CD4-positive, alpha-beta T cell treated with Interleukin-4 for 4 hours (primary cell): Measurements from ENCODE around the gene LARP4B.
"Not testable (repeated sequence)": the region's sequence is repeated elsewhere in the genome, so short reads cannot be mapped to it uniquely, and the experiment has no call there.

ENCODE experiments used
- DNase-seq: peaks from one replicate; pipeline ENCODE4 v3.0.0-alpha.2; 2020

Gene LARP4B

DNA sequence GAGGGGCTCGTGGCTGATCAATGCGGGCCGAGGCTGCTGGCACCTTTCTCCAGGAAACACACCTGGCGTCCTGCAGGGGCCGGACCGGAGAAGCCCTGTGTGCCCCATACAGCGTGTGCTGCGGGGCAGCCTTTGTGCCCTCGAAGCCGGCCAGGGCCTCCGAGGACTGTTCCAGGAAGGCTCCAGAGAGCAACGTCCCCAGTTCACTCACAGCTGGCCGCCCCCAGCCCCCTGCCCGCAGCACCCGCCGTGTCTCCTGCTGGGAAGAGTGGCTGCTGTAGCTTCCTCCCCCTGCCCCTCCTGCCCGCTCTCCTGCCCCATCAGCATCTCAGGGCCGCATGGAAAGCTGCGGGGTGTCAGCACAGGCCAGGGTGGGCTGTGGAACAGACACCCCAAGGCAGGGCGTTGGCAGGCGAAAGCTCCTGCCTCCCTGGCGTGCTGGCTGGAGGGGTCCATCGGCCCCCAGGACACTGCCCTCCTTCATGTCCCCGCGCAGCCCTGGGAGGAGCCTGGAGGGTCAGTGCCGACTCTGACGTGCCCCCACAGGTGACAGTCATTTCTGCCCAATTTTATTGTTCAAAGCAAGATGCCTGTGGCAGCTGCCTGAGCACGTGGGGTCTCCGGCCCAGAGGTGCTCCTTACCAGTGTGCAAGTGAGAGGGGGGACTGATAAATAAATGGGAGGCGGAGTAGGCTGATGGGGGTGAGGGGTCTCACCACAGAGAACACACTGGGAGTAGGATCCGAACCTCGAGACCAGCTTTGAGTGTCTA, 146.2 kb downstream of the LARP4B start:
- no peak for DNase-seq

DNA sequence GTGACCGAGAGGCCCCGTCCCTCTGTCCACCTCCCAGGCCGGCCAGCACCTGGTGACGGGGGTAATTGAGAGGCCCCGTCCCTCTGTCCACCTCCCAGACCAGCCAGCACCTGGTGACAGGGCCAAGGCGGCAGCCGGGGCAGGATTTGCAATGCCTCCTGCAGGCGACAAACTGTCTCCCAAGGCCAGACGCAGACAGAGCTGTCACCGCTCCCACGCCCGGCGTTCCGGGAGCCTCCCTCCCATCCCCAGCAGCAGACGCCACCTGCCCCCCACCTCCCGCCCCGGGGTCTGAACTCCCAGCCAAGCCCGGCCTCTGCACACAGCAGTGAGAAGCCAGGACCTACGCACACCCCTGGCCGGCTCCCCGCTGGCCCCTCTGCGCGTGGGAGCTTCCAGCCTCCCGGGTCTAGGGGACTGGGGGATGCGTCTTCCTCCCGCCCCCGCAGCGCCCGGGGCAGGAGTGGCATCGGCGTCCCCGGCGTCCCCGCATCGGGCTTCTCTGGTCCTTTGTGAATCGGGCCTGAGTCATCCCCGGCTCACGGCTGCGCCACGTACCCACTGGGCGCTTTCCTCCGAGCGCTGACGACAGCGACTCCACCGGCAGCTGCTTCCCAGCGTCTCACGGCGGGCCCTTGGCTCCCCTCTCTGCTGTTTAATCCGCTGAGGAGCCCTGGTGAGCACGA, 147.0 kb downstream of the LARP4B start:
- no peak for DNase-seq

DNA sequence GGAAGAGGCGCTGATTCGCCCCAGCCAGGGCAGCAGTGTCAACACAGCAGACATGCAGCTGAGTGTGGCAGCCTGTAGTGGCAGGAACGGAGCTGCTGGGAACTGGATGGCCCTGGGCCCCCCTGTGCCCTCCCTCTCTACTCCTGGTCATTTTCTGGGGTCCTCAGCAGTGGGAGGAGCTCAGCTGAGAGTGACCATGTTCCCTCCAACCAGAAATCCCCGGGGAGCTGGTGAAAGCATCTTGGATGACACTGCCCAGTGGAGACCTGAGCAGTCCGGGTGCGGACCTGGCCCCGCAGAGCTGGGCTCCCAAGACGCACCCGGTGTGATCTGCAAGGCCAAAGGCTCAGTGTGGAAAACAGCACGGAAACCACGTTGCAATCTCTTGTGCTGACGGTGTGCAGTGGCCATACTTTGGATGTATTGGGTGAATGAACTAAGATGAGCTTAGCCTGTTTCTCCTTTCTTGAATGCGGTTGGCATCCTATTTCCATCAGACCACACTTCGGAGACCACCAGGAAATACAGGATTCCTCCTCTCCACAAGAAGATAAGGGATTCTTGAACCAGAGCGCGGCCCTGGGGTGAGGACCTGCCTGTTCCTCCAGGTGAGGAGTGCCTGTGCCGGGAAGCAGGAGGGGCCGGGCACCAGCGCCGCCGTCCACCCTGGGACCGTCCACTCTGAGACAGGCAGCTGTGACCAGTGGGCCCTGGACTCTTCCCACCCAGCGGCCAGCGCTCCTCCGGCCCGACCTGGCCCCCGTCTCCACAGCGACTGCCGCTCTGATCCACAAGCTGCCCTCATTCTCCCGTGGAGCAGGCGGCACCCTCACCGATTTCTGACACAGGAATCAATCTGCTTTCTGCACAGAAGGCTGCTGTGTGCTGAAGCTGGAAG, 148.5 kb downstream of the LARP4B start:
- no peak for DNase-seq

DNA sequence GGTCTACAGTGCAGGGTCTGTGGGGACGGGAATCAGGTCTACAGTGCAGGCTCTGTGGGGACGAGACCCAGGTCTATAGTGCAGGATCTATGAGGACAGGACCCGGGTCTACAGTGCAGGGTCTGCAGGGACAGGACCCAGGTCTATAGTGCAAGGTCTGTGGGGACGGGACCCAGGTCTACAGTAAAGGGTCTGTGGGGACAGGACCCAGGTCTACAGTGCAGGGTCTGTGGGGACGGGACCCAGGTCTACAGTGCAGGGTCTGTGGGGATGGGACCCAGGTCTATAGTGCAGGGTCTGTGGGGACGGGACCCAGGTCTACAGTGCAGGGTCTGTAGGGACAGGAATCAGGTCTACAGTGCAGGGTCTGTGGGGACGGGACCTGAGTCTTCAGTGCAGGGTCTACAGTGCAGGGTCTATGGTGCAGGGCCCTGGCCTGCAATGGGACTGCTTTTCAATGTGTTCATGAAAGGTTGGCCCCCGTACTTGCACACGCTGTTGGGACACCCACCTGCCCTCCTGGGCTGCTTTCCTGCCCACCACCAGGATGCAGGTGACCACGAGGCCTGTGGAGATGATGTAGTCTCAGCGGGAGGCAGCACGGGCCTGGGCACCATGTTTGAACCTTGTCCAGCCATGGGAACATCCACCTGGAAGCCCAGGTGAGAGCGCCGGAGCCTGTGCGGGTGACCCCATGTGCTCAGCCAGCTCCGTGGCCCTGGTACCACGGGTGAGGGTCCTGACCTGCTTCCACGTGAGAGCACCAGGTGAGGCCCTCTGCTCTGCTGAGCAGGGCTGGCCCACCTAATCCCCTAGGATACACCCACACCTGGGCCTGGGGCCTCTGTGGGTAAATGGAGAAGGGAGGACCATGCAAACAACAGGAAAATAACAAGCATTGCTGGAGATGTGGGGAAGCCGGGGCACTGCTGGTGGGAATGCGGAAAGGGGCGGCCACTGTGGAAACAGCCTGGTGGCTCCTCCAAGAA, 150.7 kb downstream of the LARP4B start:
- DNase-seq = no peak

DNA sequence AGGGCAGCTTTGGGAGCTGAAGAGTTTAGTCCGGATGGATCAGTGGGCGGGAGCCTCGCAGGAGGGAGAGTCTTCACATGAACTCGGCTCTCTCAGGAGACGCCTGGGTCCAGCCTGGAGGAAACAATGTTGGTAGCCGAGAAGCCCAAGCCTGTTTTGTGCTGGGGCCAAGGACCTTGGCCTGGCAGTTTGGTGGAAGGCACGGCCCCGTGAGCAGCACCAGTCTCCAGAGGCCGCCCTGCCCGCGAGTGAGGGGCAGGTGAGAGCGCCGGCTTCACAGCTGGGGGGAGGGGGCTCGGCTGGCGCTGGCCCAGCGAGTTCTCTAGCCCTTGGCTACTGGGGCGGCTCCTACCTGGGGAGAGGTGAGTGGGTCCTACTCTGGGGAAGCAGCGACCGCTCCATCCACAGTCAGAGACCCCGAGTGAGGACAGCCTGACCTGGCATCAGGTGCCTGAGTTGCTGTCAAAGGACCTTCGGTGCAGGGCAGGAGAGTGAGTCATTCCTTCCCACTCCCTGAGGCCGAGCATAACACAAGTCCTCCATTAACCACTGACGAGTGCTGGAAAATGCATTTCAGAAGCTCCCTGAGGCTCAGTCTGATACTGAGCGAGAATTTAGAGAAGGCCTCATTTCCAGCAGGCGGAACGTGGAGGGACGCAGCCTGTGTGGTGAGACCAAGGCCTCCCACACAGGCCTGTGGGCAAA, 152.7 kb downstream of the LARP4B start:
- no peak for DNase-seq

DNA sequence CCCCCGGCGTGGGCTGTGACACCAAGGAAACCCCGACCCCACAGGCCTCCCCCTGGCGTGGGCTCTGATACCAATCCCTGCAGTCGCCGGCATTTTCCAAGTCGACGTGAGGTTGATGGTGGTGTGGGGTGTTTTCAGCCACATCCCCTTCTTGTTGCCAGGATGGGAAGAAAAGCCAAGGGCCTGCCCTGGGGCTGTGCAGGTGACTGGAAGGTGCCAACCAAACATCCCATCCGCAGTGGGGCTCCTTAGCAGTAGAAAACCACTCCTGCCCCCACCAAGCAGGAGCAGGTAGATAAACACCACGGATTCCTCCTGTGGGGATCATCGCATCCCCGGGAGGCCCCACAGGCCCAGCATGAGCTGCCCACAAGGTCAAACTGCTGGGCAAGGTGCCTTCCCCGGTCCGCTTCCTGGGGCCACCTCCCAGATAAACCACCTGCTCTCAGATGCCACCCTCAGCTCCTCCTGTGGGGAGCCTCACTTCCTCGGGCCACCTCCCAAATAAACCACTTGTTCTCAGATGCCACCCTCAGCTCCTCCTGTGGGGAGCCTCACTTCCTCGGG, 153.5 kb downstream of the LARP4B start:
- no peak for DNase-seq

DNA sequence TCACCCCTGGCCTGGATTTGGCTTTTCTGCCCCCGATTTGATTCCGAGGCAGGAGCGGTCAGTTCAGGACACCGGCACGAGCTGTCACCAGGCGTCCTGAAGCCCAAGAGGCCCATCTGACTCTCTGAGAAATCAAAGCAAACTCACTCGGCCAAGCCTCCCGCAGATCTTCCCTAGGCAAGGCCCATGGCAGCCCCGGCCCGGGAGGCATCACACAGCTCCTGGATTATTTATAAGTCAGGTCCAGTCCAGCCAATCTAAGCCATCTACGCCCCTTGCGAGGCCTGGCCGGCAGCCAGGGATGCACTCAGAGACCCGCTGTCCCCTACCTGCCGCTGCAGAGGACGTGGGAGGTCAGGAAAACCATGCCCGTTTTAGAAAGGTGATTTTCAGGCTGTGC, 154.7 kb downstream of the LARP4B start:
- no peak for DNase-seq

DNA sequence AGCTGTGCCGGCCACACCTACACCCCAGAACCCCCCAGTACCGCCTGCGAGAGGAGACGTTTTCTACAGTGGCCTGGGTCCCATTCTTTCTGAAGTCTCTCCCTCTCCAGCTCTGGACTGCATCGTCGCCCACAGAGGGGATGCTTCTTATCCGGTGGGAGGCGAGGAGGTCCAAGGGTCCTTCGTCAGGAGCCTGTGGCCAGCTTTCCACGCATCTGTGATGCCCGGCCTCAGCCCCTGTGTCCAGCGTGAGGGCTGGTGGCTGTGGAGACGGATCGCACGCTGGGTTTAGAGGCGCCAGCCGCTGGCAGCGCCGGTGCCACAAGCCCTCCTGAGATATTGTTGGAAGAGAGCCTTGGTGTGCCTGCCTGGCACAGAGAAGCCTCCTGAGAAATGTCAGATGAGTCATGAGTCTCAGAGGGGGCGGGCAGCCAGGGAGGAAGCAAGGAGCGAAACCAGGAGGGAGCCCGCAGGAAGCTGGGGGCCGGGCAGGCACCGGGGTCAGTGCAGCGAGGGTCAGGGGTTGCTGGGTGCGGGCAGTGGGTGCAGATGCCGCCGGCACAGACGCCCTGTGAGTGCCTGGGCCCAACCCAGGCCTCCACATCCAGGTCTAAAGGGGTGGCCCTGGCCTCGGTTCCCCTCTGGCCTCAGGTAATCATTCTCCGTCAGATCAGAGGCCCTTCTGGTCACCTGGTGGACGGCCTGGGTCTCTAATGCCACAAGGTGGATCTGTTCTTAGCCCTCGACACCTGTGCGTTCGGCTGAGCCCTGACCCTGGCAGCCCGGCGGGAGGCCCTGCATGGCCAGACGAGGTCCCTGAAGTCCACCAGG, 156.0 kb downstream of the LARP4B start:
- DNase-seq = no peak

DNA sequence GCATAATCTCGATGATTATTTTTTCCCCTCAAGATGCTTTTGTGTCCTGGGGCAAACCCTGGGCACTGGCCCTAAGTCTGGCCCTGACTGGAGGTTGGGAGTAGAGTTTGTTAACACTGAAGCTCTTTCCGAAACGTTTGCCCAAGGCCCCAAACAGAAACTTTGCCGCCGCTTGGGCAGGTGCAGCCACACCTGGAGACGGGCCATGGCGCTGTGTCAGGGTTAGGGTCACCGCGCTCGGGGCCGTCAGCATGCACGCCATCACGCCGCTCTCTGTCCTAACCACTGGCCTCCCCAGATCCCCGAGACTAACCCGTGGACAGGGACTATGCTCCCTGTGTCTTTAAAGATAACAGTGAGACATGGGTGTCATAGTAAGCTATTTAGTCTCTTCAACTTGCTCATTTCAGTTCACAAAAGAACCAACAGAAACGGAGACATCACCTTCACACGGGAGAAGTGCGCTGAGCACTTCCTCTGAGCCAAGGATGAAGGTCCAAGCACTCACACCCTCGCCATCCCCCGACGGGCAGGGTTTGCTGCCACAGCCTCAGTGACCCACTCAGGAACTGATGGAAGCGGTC, 156.8 kb downstream of the LARP4B start:
- DNase-seq = no peak

DNA sequence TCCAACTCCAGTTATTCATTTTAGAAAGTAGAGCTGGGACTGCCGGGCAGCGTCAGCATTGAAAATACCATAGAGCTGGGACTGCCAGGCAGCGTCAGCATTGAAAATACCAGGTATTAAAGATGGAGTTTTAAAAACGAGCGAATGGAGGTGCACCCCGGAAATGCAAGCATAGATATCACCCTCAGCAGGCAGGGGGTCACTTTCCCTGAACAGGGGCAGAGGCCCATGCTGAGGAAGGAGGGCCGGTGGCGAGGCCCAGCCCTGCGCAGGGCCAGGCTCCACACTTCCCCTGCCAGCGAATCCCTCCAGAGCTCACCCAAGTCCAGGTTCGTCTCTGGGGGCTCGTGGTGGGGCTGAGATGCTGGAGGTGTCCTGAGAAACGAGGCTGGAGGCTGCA, 157.3 kb downstream of the LARP4B start:
- DNase-seq = no peak

DNA sequence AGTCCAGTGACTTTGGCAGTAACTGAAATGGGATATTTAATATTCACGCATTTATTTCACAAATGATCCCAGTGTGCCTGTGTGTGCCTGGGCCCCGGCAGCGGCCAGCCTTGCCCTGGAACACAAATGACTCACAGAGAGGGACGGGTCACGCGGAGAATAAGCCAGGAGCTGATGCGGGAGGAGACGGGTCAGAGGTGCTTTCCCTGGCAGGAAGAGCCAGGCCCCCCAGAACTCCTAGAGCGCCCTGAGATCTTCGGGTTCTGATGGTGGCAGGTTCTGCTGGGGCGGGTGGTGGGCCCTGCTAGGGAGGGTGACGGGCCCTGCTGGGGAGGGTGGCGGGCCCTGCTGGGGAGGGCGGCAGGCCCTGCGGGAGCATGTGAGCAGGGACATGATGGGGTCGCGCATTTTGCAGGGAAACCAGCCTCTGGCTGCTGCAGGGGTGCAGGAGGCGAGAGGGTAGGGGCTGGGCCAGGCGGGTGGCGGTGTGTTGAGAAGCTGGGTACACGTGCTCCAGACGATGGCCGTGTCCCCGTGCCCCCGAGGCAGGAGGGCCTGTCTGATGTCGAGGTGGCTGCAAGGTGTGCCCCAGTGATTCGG, 157.8 kb downstream of the LARP4B start:
- DNase-seq = no peak

DNA sequence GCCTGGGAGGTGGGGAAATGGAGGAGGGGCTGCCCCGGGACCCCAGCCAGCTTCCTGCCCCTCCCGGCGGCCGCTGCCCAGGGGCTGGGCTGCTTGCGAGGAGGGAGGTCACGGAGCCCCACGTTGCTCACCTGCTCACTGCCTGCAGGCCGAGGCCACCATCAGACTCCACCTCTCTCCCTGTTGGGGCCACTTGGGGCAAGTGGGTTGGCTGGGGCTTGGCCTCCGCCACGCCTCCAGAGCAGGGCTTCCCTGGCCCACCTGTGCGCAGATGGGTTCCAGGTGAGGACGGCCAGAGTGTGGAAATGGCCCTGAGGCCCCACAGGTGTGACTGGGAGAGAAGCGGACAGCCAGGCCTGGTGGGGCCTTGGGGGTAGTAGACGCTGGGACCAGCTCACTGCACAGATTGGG, 159.3 kb downstream of the LARP4B start:
- no peak for DNase-seq

DNA sequence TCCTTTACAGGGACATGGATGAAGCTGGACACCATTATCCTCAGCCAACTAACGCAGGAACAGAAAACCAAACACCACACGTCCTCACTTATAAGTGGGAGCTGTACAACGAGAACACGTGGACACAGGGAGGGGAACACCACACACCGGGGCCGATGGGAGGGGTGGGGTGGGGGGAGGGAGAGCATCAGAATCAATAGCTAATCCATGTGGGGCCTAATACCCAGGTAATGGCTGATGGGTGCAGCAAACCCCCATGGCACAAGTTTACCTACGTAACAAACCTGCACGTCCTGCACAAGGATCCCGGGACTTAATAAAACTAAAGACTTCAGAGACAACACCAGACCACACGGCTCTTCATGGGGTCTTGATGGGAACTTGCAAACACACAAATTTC, 159.9 kb downstream of the LARP4B start:
- DNase-seq = no peak

DNA sequence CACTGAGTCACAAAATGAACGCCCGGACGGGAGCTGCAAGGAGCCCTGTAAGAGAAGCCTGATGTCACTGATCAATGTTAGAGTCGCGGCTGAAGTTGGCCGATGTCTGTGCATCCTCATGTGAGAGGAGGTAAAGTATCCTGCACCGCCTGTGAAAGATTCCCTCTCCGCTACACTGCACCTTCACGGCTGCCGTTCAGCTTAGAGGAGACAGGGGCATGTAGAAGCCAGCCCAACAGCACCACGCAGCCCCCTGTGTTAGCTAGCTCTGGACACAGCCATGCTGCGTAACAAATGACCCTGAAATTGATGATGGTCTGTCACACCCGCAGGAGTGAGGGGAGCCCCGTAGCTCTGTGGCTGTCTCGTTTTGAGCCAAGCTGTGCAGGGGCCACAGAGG, 160.5 kb downstream of the LARP4B start:
- DNase-seq = no peak

DNA sequence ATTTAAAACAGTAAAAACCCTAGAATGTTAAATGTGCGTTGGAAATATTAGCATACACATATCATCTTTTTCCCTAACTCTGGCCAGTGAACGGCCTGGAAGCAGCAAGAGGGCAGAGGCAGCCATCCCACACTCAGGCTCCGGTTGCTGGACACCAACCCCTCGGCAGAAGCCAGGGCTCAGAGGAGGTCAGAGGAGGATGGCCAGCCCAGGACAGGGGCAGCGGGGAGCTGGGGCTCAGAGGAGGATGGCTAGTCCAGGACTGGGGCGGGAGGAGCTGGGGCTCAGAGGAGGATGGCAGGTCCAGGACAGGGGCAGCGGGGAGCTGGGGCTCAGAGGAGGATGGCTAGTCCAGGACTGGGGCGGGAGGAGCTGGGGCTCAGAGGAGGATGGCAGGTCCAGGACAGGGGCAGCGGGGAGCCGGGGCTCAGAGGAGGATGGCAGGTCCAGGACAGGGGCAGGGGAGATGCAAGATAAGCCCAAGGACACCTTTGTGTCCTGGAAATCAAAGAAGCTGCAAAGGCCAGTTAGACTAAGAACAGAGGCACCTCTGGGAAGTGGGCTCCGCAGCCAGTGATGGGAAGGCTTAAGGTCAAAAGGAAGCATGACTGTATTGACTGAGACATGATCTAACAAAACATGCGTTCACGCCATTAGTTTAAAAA, 161.3 kb downstream of the LARP4B start:
- DNase-seq = not testable (repeated sequence)

DNA sequence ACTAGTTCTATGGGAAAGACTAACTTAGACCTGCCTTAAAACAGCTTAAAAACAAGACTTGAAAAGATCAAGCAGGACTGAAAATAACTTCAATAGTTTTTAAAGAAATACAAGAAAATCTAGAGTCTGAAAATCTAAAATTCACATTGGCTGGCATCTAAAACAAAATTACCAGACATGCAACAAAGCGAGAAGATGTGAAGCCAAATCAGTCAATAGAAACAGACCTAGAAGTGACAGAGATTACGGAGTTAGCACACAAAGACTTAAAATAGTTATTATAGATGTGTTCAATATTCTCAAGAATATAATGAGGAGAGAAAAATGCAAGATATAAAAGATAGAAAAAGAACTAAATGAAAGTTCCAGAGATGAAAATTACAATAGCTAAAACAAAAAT, 163.7 kb downstream of the LARP4B start:
- no peak for DNase-seq

DNA sequence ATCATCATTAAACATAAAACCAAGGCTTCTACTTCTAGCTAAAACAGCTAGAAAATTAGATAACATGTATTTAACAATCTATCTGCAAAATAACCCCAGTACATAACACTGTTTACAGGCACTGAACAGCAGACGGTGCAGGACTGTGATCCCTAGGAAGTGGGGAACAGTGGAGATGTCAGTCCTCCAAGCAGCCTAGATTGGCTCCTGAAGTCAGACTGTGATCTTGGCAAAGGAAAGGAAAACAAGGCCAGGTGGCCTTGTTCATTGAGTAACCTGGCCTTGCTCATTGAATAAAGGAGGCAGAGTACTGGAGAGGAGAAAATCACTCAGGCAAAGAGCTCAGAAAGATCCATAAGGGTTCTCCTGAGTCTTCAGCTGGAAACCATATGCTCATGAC, 164.3 kb downstream of the LARP4B start:
- DNase-seq = no peak

DNA sequence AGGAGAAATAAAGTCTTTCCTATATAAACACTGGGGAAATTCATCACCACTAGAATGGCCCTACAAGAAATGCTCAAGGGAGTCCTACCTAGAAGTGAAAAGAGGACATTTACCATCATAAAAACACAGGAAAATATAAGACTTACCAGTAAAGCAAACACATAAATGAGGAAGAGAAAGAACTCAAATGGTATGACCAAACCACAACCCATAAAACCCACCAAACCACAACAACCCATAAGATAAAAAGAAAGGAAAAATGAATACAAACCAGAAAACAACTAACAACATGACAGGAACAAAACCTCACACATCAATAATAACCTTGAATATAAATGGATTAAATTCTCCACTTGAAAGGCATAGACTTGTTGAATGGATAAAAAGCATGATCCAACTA, 170.1 kb downstream of the LARP4B start:
- no peak for DNase-seq

DNA sequence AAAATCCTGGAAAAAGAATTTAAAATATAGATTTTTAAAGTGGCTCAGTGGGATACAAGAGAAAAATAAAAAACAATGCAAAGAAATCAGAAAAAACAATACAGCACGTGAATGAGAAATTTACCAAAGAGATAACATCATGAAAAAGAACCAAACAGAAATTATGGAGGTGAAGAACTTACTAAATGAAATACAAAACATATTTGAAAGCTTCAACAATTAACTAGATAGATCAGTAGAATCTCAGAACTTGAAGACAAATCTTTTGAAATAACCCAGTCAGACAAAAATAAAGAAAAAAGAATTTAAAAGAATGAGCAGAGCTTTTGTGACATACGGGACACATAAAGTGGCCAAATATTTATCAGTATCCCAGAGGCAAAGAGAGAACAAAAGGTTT, 170.9 kb downstream of the LARP4B start:
- DNase-seq = no peak
